Measurements from ENCODE around the gene SLC35E3. TPM values are rescaled to one million over a fixed set of nuclear protein-coding genes. Genes with fewer than 3 reads are reported as not detected.
"Not testable (repeated sequence)": the region's sequence is repeated elsewhere in the genome, so short reads cannot be mapped to it uniquely, and the experiment has no call there.

Gene SLC35E3
- total RNA-seq, 1 donor from 2014 or later: 8.9 TPM

- DNase-seq (ENCODE audit: low spot score): no peak
Measured at GRCh38 chr12:68793975-68794652, 48.1 kb downstream of the SLC35E3 start.

GRCh38 chr12:68794653-68795251 lies 48.8 kb downstream of the SLC35E3 start:
- DNase-seq (ENCODE audit: low spot score): no peak

- no peak for DNase-seq (ENCODE audit: low spot score)
Measured at GRCh38 chr12:68796399-68796798, 50.4 kb downstream of the SLC35E3 start.

GRCh38 chr12:68798882-68799234 lies 52.9 kb downstream of the SLC35E3 start:
- DNase-seq (ENCODE audit: low spot score): no peak

GRCh38 chr12:68800294-68800693 lies 54.3 kb downstream of the SLC35E3 start:
- no peak for DNase-seq (ENCODE audit: low spot score)

GRCh38 chr12:68801124-68801523 lies 55.1 kb downstream of the SLC35E3 start:
- not testable (repeated sequence) for DNase-seq (ENCODE audit: low spot score)

GRCh38 chr12:68802372-68802745 lies 56.4 kb downstream of the SLC35E3 start:
- not testable (repeated sequence) for DNase-seq (ENCODE audit: low spot score)

GRCh38 chr12:68802911-68803651 lies 57.1 kb downstream of the SLC35E3 start:
- DNase-seq (ENCODE audit: low spot score): peak; percentile 69

- DNase-seq (ENCODE audit: low spot score): no peak
Measured at GRCh38 chr12:68803948-68804656, 58.1 kb downstream of the SLC35E3 start.

- DNase-seq (ENCODE audit: low spot score): no peak
Measured at GRCh38 chr12:68804657-68805591, 58.9 kb downstream of the SLC35E3 start.

GRCh38 chr12:68805592-68806120 lies 59.7 kb downstream of the SLC35E3 start:
- DNase-seq (ENCODE audit: low spot score): no peak

- no peak for DNase-seq (ENCODE audit: low spot score)
Measured at GRCh38 chr12:68806488-68807237, 60.7 kb downstream of the SLC35E3 start.

GRCh38 chr12:68807274-68807575 lies 61.2 kb downstream of the SLC35E3 start:
- DNase-seq (ENCODE audit: low spot score): not testable (repeated sequence)

GRCh38 chr12:68807576-68808387 lies 61.8 kb downstream of the SLC35E3 start, which contains the start of gene MDM2:
MDM2 (plus strand) TSS chr12:68808177; CDS start chr12:68808478, 301 bp downstream.
- peak; percentile 92 for DNase-seq (ENCODE audit: low spot score)

- DNase-seq (ENCODE audit: low spot score): peak; percentile 94
Measured at GRCh38 chr12:68808388-68809189, 62.6 kb downstream of the SLC35E3 start.

- DNase-seq (ENCODE audit: low spot score): no peak
Measured at GRCh38 chr12:68809190-68810026, 63.4 kb downstream of the SLC35E3 start.

GRCh38 chr12:68810027-68810389 lies 64.0 kb downstream of the SLC35E3 start:
- DNase-seq (ENCODE audit: low spot score): not testable (repeated sequence)

All from umbilical cord (tissue), 2 donors.